VCaP (cell line): Measurements from ENCODE around the gene TOP2B.
A peak's percentile ranks its signal among the peaks of the same experiment; 100 is the strongest.

Source experiments
- H3K27ac ChIP-seq: fragments of 450-650 bp; 2 replicates; pipeline ENCODE4 v1.5.1; 2017
- TF ChIP-seq, protein P1 (sequence below): fragments of 450-650 bp; conservative IDR thresholded peaks from 2 replicates; pipeline ENCODE4 v1.5.1; 2017; ENCODE audit warnings: mild to moderate bottlenecking, moderate library complexity

The TOP2B gene

DNA sequence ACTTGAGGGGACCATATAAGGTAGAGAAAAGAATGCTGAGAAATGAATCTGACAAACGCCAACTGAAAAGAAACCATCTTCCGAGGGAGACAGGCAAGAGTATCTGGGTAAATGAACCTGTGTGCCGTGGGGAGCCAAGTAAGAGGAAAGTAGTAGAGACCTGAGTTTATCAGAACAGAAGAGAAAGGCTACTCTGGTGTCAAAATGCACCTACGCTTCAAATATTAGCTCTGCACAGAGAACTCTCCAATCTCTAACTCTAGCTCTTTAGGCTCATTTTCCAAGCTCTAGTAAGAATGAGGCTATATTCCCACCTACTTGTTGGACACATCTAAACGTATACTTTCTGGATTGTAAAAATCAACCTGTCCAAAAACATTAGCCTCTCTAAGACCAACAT, 53.5 kb downstream of the TOP2B start:
- H3K27ac ChIP-seq = no peak overlapping the region
- TF ChIP-seq, protein P1, sequence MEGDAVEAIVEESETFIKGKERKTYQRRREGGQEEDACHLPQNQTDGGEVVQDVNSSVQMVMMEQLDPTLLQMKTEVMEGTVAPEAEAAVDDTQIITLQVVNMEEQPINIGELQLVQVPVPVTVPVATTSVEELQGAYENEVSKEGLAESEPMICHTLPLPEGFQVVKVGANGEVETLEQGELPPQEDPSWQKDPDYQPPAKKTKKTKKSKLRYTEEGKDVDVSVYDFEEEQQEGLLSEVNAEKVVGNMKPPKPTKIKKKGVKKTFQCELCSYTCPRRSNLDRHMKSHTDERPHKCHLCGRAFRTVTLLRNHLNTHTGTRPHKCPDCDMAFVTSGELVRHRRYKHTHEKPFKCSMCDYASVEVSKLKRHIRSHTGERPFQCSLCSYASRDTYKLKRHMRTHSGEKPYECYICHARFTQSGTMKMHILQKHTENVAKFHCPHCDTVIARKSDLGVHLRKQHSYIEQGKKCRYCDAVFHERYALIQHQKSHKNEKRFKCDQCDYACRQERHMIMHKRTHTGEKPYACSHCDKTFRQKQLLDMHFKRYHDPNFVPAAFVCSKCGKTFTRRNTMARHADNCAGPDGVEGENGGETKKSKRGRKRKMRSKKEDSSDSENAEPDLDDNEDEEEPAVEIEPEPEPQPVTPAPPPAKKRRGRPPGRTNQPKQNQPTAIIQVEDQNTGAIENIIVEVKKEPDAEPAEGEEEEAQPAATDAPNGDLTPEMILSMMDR = no peak

DNA sequence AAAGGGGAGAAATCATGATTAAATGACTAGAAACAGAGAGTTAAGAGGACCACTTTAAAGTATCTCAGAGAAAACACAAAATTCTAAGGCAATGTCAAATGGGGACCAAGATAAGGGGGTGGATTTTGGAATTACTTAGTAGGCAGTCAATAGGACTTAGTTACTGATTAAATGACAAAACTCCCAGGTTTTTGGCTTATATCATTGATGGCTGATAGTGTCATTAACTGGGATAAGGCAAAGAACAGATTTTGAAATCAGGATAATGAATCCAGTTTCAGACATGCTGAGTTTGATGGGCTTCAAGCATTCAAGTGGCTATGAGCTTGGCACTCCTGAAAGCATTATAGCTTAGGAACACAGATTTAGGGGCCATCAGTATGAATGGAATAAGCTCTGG, 53.9 kb downstream of the TOP2B start:
- TF ChIP-seq, protein P1 = no peak
- no peak overlapping the region for H3K27ac ChIP-seq

DNA sequence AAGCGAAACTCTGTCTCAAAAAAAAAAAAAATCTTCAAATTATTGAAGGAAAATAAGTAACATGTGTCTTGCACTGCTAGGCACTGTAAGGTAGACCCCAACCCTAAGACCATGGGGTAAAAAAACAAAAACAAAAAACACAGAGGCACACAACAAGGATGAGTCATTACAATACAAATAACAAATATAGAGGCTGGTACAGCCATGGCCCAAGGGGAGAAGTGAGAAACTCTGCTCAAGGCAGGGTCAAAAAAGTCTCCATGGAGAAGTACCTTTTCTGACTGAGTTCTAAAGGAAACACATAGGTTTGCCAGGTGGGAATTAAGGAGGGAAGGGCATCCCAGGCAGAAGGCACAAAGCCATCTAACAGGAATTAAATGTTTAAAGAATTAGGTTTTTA, 54.5 kb downstream of the TOP2B start:
- H3K27ac ChIP-seq = no peak overlapping the region
- TF ChIP-seq, protein P1 = no peak

DNA sequence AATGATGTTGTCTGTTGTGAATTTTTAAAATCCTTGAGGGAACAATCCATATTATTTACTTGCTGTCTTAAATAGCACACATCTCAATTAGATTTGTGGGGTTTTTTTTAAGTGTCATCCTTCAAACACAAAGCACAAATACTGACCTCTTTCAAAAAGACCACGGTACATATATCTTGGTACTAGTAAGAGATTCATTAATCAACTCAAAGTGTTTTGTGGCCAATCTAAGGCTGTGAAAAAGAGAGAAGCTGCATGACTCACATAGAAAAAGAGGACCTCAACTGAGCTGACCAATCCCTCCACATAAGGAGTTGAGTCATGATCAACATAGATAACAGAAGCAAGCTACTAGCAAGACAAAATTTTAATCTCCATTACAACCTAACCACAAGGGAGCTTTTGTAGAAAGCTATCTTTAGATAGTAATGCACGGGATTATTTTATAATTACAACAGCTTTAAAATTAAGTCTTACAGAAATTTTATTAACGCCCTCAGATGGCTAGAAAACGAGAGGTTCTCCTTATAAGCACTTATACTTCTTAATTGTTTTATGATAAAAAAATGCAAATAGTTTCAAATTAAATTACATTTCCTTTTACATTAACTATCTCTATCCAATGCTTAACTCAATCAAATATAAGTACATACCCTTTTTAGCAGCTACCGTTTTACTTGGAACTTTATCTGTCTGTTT, 60.5 kb downstream of the TOP2B start:
- no peak overlapping the region for H3K27ac ChIP-seq
- TF ChIP-seq, protein P1 = no peak

DNA sequence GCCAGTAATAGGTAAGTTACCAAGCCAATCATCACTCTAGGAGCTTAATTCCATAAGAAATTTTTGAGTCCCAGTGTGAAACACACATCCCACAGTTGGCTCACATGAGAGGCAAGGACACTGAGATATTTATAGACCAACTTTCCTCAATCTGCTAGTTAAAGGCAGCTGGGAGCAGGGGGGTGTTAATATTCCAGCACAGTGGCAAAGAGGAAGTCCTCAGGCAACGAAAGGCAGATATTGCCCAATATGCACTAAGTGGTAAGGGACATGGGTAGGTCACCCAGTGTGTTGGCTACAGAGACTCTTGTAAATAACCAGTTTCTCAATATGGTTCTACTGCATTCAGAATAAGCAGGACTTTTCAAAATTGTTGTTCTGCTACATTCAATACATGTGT, 61.0 kb downstream of the TOP2B start:
- no peak overlapping the region for H3K27ac ChIP-seq
- TF ChIP-seq, protein P1 = no peak

DNA sequence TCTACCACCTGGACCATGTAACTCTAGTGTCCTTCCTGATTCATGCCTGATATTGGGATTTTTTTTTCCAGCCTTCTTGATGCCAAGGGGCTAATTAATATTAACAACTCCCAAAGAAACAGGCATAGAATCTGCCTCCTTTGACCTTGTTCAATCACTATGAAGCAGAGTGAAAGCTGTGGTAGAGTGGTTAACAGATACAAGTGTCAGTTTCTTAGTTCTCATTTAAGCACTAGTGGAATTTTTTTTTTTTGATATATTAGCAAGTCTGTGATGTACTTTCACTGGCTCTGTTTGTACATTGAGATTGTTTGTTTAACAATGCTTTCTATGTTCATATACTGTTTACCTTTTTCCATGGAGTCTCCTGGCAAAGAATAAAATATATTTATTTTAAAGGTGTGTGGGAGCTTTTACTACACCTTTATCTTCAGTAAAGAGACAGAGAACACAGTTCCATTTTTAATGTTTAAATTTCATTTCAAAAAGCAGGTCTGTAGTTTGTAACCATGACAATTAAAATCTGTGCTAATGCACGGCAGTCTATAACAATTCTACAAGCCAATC, 67.1 kb downstream of the TOP2B start:
- H3K27ac ChIP-seq = peak overlapping the region; percentile 80
- TF ChIP-seq, protein P1 = no peak

DNA sequence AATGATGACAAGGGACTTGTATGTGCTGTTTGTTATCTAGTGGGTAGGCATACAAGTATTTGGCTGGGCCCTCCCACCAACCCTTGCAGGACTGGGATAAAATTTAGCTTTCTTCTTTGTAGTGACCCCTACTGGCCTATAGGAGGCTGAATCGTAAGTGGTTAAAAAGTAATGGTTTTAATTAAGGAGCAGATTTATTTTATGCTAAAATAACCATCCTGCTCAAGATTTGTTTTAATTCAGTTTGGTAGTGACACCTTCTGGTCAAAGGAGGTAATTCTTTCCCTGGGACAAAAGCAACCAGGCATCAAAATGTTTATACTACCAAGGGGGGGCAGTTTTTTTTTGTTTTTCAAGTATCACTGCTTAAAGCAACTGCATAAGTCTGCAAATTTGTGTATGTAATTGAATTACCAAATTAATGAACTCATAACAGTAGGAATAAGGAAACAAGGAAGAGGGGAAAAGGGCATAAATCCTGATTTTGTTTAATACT, 70.7 kb downstream of the TOP2B start:
- TF ChIP-seq, protein P1 = peak; percentile 89
- H3K27ac ChIP-seq = peak overlapping the region; percentile 80; the same call in 1 of the 2 replicates
